ENCODE results near the gene VSIG8. TPM values are rescaled to one million over a fixed set of nuclear protein-coding genes. Genes with fewer than 3 reads are reported as not detected.

Gene VSIG8
- total and polyA plus RNA-seq, 2 of the 8 experiments (the other 6 are each of a cell fraction or from before 2014, with no cell fraction given): not detected

DNA sequence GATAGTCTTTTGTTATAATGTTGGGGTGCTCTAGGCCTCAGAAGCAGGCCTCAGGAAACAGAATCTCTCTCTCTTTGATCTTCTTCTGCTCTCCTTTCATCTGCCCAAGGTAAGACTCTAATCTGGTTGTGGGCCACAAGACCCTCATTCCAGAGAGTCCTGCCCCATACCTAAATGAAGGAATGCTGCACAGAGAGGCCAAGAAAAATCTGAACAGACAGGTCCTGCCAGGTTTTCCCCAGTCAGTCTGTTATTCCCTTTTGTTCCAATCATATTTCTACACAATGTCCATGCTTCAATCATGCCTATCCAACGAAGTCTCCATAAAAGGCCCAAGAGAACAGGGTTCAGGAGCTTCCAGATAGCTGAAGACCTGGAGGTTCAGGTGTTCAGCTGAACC, 44.5 kb upstream of the VSIG8 start (continued):
- TF ChIP-seq, protein P1, sequence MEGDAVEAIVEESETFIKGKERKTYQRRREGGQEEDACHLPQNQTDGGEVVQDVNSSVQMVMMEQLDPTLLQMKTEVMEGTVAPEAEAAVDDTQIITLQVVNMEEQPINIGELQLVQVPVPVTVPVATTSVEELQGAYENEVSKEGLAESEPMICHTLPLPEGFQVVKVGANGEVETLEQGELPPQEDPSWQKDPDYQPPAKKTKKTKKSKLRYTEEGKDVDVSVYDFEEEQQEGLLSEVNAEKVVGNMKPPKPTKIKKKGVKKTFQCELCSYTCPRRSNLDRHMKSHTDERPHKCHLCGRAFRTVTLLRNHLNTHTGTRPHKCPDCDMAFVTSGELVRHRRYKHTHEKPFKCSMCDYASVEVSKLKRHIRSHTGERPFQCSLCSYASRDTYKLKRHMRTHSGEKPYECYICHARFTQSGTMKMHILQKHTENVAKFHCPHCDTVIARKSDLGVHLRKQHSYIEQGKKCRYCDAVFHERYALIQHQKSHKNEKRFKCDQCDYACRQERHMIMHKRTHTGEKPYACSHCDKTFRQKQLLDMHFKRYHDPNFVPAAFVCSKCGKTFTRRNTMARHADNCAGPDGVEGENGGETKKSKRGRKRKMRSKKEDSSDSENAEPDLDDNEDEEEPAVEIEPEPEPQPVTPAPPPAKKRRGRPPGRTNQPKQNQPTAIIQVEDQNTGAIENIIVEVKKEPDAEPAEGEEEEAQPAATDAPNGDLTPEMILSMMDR (IDR thresholded peaks at IDR 0.05; ENCODE audit: control extremely low read depth in 1 of 3, insufficient read depth in 1 of 3, low read depth in 1 of 3, low read length in 3 of 3): no peak
- TF ChIP-seq GABPA (IDR thresholded peaks at IDR 0.05; ENCODE audit: borderline replicate concordance, insufficient read depth, low read length) (no peak), POU5F1 (IDR thresholded peaks at IDR 0.05; ENCODE audit: low read depth, low read length) (no peak), POLR2A (IDR thresholded peaks at IDR 0.05; ENCODE audit: control extremely low read depth in 1 of 2, low read depth in 2 of 2, low read length in 2 of 2) (no peak), TAF7 (optimal IDR thresholded peaks at IDR 0.05; ENCODE audit: borderline replicate concordance, low read depth, low read length) (no peak), TAF1 (IDR thresholded peaks at IDR 0.05; ENCODE audit: low read depth, low read length) (no peak), CHD1 (IDR thresholded peaks at IDR 0.05; ENCODE audit: low read depth, low read length) (no peak)
- TF ChIP-seq, protein P2, sequence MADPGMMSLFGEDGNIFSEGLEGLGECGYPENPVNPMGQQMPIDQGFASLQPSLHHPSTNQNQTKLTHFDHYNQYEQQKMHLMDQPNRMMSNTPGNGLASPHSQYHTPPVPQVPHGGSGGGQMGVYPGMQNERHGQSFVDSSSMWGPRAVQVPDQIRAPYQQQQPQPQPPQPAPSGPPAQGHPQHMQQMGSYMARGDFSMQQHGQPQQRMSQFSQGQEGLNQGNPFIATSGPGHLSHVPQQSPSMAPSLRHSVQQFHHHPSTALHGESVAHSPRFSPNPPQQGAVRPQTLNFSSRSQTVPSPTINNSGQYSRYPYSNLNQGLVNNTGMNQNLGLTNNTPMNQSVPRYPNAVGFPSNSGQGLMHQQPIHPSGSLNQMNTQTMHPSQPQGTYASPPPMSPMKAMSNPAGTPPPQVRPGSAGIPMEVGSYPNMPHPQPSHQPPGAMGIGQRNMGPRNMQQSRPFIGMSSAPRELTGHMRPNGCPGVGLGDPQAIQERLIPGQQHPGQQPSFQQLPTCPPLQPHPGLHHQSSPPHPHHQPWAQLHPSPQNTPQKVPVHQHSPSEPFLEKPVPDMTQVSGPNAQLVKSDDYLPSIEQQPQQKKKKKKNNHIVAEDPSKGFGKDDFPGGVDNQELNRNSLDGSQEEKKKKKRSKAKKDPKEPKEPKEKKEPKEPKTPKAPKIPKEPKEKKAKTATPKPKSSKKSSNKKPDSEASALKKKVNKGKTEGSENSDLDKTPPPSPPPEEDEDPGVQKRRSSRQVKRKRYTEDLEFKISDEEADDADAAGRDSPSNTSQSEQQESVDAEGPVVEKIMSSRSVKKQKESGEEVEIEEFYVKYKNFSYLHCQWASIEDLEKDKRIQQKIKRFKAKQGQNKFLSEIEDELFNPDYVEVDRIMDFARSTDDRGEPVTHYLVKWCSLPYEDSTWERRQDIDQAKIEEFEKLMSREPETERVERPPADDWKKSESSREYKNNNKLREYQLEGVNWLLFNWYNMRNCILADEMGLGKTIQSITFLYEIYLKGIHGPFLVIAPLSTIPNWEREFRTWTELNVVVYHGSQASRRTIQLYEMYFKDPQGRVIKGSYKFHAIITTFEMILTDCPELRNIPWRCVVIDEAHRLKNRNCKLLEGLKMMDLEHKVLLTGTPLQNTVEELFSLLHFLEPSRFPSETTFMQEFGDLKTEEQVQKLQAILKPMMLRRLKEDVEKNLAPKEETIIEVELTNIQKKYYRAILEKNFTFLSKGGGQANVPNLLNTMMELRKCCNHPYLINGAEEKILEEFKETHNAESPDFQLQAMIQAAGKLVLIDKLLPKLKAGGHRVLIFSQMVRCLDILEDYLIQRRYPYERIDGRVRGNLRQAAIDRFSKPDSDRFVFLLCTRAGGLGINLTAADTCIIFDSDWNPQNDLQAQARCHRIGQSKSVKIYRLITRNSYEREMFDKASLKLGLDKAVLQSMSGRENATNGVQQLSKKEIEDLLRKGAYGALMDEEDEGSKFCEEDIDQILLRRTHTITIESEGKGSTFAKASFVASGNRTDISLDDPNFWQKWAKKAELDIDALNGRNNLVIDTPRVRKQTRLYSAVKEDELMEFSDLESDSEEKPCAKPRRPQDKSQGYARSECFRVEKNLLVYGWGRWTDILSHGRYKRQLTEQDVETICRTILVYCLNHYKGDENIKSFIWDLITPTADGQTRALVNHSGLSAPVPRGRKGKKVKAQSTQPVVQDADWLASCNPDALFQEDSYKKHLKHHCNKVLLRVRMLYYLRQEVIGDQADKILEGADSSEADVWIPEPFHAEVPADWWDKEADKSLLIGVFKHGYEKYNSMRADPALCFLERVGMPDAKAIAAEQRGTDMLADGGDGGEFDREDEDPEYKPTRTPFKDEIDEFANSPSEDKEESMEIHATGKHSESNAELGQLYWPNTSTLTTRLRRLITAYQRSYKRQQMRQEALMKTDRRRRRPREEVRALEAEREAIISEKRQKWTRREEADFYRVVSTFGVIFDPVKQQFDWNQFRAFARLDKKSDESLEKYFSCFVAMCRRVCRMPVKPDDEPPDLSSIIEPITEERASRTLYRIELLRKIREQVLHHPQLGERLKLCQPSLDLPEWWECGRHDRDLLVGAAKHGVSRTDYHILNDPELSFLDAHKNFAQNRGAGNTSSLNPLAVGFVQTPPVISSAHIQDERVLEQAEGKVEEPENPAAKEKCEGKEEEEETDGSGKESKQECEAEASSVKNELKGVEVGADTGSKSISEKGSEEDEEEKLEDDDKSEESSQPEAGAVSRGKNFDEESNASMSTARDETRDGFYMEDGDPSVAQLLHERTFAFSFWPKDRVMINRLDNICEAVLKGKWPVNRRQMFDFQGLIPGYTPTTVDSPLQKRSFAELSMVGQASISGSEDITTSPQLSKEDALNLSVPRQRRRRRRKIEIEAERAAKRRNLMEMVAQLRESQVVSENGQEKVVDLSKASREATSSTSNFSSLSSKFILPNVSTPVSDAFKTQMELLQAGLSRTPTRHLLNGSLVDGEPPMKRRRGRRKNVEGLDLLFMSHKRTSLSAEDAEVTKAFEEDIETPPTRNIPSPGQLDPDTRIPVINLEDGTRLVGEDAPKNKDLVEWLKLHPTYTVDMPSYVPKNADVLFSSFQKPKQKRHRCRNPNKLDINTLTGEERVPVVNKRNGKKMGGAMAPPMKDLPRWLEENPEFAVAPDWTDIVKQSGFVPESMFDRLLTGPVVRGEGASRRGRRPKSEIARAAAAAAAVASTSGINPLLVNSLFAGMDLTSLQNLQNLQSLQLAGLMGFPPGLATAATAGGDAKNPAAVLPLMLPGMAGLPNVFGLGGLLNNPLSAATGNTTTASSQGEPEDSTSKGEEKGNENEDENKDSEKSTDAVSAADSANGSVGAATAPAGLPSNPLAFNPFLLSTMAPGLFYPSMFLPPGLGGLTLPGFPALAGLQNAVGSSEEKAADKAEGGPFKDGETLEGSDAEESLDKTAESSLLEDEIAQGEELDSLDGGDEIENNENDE (IDR thresholded peaks at IDR 0.05; ENCODE audit: insufficient replicate concordance, low read length): no peak
